ENCODE data around the gene PFDN4. TPM values are rescaled to one million over a fixed set of nuclear protein-coding genes. Genes with fewer than 3 reads are reported as not detected.

Gene PFDN4
- total and polyA plus RNA-seq, 2 of the 13 experiments (the other 11 are each of a cell fraction or from before 2014, with no cell fraction given), result 59.8 to 227 TPM

DNA sequence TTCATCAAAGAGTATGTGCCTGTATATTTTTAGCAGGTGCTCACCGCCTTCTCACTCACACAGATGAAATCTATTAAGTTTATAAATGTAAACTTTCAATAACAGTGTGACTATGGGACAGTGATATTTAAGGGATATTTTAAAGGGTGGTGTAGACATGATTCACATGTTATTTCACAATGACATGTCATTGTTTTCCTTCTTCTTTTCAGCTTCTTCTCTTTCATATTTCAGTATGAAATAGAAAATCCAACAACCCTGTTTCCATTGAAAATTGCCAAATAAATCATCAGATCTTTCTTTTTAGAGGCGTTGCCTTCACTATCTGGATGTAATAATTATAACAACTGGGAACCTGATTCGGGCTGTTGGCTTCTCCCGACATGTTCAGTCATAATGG, 54.8 kb downstream of the PFDN4 start:
- CTCF ChIA-PET (ENCODE audit: low intra/inter-chr PET ratio, low total read pairs), result no interaction called here
- BruUV-seq (replicated peaks), result no TSS peak
- no peak overlapping the region for H2AFZ ChIP-seq (ENCODE audit: low read length)
- H3K27me3 ChIP-seq (ENCODE audit: control insufficient read depth in 1 of 2, insufficient read depth in 2 of 2, low read length in 2 of 2), result peaks cover 0 to 5% of the 10 kb centered on the region in 2 experiments; a peak in 1 of 5 replicates
- H3K4me3 ChIP-seq (replicated peaks in 1 of 3; ENCODE audit: insufficient read depth in 1 of 3, low read depth in 2 of 3, low read length in 3 of 3), result no peak overlapping the region
- ATAC-seq (no peak), DNase-seq (ENCODE audit: low spot score) (no peak), FAIRE-seq (no peak)
- TF ChIP-seq CEBPB (IDR thresholded peaks at IDR 0.05; ENCODE audit: borderline replicate concordance, low read depth, low read length) (0 out of 2 replicates have a peak, but pooled peaks have one; percentile 20), ZNF143 (CRISPR knock-in tag; IDR thresholded peaks at IDR 0.05) (no peak), ZNF430 (CRISPR knock-in tag; IDR thresholded peaks at IDR 0.05) (no peak), ZBTB38 (CRISPR knock-in tag; IDR thresholded peaks at IDR 0.05) (no peak), MED1 (CRISPR knock-in tag; IDR thresholded peaks at IDR 0.05) (no peak)
- H3K27ac ChIP-seq (ENCODE audit: extremely low read length, insufficient read depth, low read length), result no peak overlapping the region
- H3K36me3 ChIP-seq (replicated peaks in 1 of 2; ENCODE audit: control insufficient read depth in 1 of 2, insufficient read depth in 2 of 2, low read length in 2 of 2), result no peaks in the 10 kb centered on the region
- intact Hi-C loops (cut with micrococcal nuclease; ENCODE audit: unreplicated experiment) (no loop called here), in situ Hi-C loops (cut with HindIII; ENCODE audit: extremely low pct_ligation_motif_present, low pct_unique_long_range_greater_than_20kb) (no loop called here)
- H4K20me1 ChIP-seq (ENCODE audit: insufficient read depth, low read length), result no peaks in the 10 kb centered on the region
- 1% methylated on average over 4 of the region's 4 CpGs for WGBS (ENCODE audit: low lambda C conversion rate)
- H3K9me3 ChIP-seq (ENCODE audit: low read length), result no peaks in the 10 kb centered on the region
- no peaks in the 10 kb centered on the region for H3K79me2 ChIP-seq (ENCODE audit: insufficient read depth, low read length)
- H3K4me2 ChIP-seq (ENCODE audit: low read depth, low read length), result no peak overlapping the region
- H3K4me1 ChIP-seq (ENCODE audit: insufficient read depth, low read length), result peaks cover 8% of the 10 kb centered on the region; the same call in 1 of the 2 replicates
- H3K9ac ChIP-seq (ENCODE audit: insufficient read depth, low read depth, low read length), result no peak overlapping the region
- POLR2A ChIA-PET, result no interaction called here

DNA sequence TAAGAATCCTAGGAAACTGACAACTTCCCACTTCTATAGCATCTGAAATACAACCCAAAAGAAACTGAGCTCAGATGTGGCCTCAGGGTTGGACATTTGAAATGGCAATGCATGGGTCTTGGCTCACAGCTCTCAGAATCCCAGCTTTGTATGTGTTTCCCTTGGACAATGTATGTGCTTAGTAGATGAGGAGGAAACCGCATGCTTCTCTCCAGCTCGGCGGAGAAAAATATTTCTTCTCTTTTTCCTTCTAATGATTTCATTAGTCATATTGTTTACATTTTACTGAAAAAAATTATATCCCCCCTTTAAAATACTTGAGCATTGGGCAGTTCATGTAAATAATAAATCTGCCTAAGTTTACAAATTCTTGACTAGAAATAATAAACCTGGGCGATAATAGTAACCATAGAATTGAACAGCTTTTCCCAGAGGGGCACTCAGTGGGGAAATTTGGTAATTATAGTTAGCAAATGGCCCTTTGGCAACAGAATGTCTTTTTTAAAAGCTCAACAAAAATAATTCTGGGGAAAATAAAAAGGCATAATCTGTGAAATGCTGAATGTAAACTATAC, 55.3 kb downstream of the PFDN4 start:
- no peak for DNase-seq (ENCODE audit: low spot score)
- WGBS (ENCODE audit: low lambda C conversion rate), result 28% methylated on average over 4 of the region's 4 CpGs
- Histone ChIP-seq H3K27ac (ENCODE audit: extremely low read length, insufficient read depth, low read length) (no peak overlapping the region), H3K27me3 (ENCODE audit: control insufficient read depth in 1 of 2, insufficient read depth in 2 of 2, low read length in 2 of 2) (peaks cover 0 to 5% of the 10 kb centered on the region in 2 experiments; a peak in 1 of 5 replicates), H3K9ac (ENCODE audit: insufficient read depth, low read depth, low read length) (no peak overlapping the region), H3K4me1 (ENCODE audit: insufficient read depth, low read length) (peaks cover 8% of the 10 kb centered on the region; the same call in 1 of the 2 replicates), H3K79me2 (ENCODE audit: insufficient read depth, low read length) (no peaks in the 10 kb centered on the region), H3K4me2 (ENCODE audit: low read depth, low read length) (no peak overlapping the region), H3K4me3 (replicated peaks in 1 of 3; ENCODE audit: insufficient read depth in 1 of 3, low read depth in 2 of 3, low read length in 3 of 3) (no peak overlapping the region), H3K36me3 (replicated peaks in 1 of 2; ENCODE audit: control insufficient read depth in 1 of 2, insufficient read depth in 2 of 2, low read length in 2 of 2) (no peaks in the 10 kb centered on the region), H2AFZ (ENCODE audit: low read length) (no peak overlapping the region), H4K20me1 (ENCODE audit: insufficient read depth, low read length) (no peaks in the 10 kb centered on the region), H3K9me3 (ENCODE audit: low read length) (no peaks in the 10 kb centered on the region)
- in situ Hi-C loops (cut with HindIII; ENCODE audit: extremely low pct_ligation_motif_present, low pct_unique_long_range_greater_than_20kb) (no loop called here), intact Hi-C loops (cut with micrococcal nuclease; ENCODE audit: unreplicated experiment) (no loop called here)
- no TSS peak for BruUV-seq (replicated peaks)
- ChIA-PET POLR2A (no interaction called here), CTCF (ENCODE audit: low intra/inter-chr PET ratio, low total read pairs) (no interaction called here)
- no peak for FAIRE-seq
- no peak for ATAC-seq
- TF ChIP-seq, protein P1, sequence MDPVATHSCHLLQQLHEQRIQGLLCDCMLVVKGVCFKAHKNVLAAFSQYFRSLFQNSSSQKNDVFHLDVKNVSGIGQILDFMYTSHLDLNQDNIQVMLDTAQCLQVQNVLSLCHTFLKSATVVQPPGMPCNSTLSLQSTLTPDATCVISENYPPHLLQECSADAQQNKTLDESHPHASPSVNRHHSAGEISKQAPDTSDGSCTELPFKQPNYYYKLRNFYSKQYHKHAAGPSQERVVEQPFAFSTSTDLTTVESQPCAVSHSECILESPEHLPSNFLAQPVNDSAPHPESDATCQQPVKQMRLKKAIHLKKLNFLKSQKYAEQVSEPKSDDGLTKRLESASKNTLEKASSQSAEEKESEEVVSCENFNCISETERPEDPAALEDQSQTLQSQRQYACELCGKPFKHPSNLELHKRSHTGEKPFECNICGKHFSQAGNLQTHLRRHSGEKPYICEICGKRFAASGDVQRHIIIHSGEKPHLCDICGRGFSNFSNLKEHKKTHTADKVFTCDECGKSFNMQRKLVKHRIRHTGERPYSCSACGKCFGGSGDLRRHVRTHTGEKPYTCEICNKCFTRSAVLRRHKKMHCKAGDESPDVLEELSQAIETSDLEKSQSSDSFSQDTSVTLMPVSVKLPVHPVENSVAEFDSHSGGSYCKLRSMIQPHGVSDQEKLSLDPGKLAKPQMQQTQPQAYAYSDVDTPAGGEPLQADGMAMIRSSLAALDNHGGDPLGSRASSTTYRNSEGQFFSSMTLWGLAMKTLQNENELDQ (CRISPR knock-in tag; IDR thresholded peaks at IDR 0.05; ENCODE audit: borderline replicate concordance), result no peak
- TF ChIP-seq ZNF564 (CRISPR knock-in tag; IDR thresholded peaks at IDR 0.05) (no peak), CBX2 (IDR thresholded peaks at IDR 0.05; ENCODE audit: low read depth, low read length) (no peak), CBX2 (CRISPR knock-in tag; IDR thresholded peaks at IDR 0.05; ENCODE audit: low read depth) (no peak), SETDB1 (CRISPR knock-in tag; IDR thresholded peaks at IDR 0.05; ENCODE audit: borderline replicate concordance) (no peak), ZNF891 (CRISPR knock-in tag; IDR thresholded peaks at IDR 0.05) (no peak), TBX3 (IDR thresholded peaks at IDR 0.05; ENCODE audit: borderline replicate concordance) (no peak), ZNF737 (CRISPR knock-in tag; IDR thresholded peaks at IDR 0.05; ENCODE audit: borderline replicate concordance) (no peak)
- TF ChIP-seq, protein P2, sequence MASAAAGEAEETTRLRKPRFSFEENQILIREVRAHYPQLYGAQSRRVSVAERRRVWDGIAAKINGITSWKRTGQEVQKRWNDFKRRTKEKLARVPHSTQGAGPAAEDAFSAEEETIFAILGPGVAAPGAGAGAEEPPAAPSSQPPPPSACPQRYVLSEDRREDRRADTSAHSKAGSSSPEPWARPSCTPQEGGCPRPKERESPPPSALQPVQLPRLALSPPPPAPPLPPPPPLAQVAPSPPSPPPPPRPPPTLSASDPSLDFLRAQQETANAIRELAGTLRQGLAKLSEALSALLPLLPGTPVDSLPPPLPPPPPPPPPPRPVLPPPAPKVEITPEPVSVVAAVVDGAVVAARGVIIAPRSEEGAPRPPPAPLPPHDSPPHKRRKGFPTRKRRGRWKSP (CRISPR knock-in tag; IDR thresholded peaks at IDR 0.05), result no peak
